ENCODE data around the gene PLCG1.

The PLCG1 gene

GRCh38 chr20:41214202-41214601, 76.9 kb downstream of the PLCG1 start:
- DNase-seq (ENCODE audit: low read depth): no peak

- DNase-seq (ENCODE audit: low read depth): no peak
Observed at GRCh38 chr20:41214666-41215065, 77.3 kb downstream of the PLCG1 start.

- DNase-seq (ENCODE audit: low read depth): no peak
Observed at GRCh38 chr20:41217422-41217821, 80.1 kb downstream of the PLCG1 start.

- DNase-seq (ENCODE audit: low read depth): no peak
Observed at GRCh38 chr20:41218466-41218865, 81.1 kb downstream of the PLCG1 start.

- no peak for DNase-seq (ENCODE audit: low read depth)
Observed at GRCh38 chr20:41219824-41220223, 82.5 kb downstream of the PLCG1 start.

GRCh38 chr20:41221614-41222218, 84.4 kb downstream of the PLCG1 start:
- DNase-seq (ENCODE audit: low read depth): no peak

DNA sequence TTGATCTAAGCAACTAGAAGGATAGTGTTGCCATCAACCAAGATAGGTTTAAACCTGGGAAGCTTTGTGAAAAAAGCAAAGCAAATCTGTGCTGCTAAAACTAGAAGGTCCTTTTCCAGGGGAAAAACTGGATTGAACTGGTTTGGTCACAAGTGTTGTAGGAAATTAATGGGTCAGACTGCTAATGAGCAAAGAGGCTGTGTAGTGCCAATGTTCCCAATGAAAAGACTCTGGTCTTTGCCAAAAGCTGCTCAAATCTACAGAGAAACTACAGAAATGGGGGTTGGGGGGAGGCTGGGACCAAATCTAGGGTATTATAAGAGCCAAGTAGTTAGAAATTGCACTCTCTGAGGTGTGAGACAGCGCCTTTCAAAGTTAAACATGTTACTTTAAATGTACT, 85.0 kb downstream of the PLCG1 start:
- DNase-seq (ENCODE audit: low read depth): no peak

DNA sequence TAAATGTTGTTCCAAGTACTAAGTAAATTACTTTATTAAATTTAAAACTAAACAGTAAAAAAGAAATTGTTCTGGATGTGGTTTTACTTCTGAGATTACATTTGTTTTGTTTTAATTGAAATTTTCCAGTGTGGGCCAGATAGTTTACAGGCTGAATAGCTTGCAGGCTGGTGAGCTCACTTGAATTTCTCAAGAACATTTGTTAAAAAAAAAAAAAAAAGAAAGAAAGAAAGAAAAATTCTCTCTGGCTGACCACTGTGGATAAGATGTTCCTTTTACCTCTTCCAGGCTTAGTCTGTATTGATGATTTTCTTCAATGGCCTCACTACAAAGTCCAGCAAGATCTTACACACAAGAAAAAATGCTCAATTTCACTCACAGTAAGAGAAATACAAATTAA, 85.4 kb downstream of the PLCG1 start:
- DNase-seq (ENCODE audit: low read depth): no peak

DNA sequence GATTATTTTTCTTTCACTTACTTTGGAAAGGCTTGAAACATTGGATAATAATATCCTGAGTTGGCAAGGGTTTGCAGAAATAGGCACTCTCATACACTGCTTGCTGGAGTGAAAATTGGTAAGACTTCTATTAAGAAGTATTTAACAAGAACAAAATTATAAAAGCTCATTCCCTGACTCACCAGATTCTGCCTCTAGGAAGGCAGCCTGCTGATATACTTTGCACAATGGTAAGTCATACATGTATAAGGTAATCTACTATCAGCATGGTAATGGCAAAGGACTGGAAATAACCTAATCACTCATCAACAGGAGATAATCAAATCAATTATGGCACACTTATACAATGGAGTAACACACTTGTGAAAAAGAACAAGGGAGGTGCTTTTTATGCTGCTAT, 85.8 kb downstream of the PLCG1 start:
- DNase-seq (ENCODE audit: low read depth): no peak

- no peak for DNase-seq (ENCODE audit: low read depth)
Observed at GRCh38 chr20:41224281-41224680, 86.9 kb downstream of the PLCG1 start.

- DNase-seq (ENCODE audit: low read depth): no peak
Observed at GRCh38 chr20:41225091-41225490, 87.7 kb downstream of the PLCG1 start.

GRCh38 chr20:41226426-41226825, 89.1 kb downstream of the PLCG1 start:
- DNase-seq (ENCODE audit: low read depth): no peak
